ENCODE results near the gene TANC1.

GRCh38 chr2:159208438-159208837, 240.0 kb downstream of the TANC1 start:
- TF ChIP-seq CTCF (IDR thresholded peaks at IDR 0.05; ENCODE audit: extremely low read depth in 1 of 2, insufficient read depth in 1 of 2, low read depth in 1 of 2, low read length in 2 of 2) (no peak), EZH2 (IDR thresholded peaks at IDR 0.05; ENCODE audit: borderline replicate concordance, low read depth, low read length, severe bottlenecking) (no peak)
